Choroid plexus epithelial cell (primary cell): Measurements from ENCODE around the gene COMTD1.
A peak's percentile ranks its signal among the peaks of the same experiment; 100 is the strongest.
"Not testable (repeated sequence)": the region's sequence is repeated elsewhere in the genome, so short reads cannot be mapped to it uniquely, and the experiment has no call there.

Experiments
- DNase-seq: peaks from one replicate; pipeline ENCODE4 v3.0.0-alpha.2; 2010; ENCODE audit warnings: low read depth
- H3K4me3 ChIP-seq: 2 replicates; pipeline ENCODE4 v1.5.1; 2011; ENCODE audit warnings: low read depth, mild to moderate bottlenecking, control low read depth, low read length, moderate library complexity
- CTCF ChIP-seq: conservative IDR thresholded peaks from 2 replicates; pipeline ENCODE4 v1.5.1; 2011; ENCODE audit warnings: low read depth, mild to moderate bottlenecking, control low read depth, inconsistent platforms, low read length, moderate library complexity

The COMTD1 gene

GRCh38 chr10:75189266-75190096, 46.3 kb downstream of the COMTD1 start:
- H3K4me3 ChIP-seq = no peak overlapping the region
- DNase-seq = no peak
- TF ChIP-seq CTCF = no peak

- H3K4me3 ChIP-seq, DNase-seq: not testable (repeated sequence)
Observed at GRCh38 chr10:75188522-75188921, 47.2 kb downstream of the COMTD1 start.

- TF ChIP-seq CTCF = peak; percentile 86
- peak; percentile 82 for DNase-seq
- H3K4me3 ChIP-seq = no peak overlapping the region
Observed at GRCh38 chr10:75187961-75188426, 47.8 kb downstream of the COMTD1 start.

- no peak for TF ChIP-seq CTCF
- DNase-seq = no peak
- H3K4me3 ChIP-seq = no peak overlapping the region
Observed at GRCh38 chr10:75186310-75186709, 49.4 kb downstream of the COMTD1 start.
